H9 (cell line): ENCODE results near the gene GPR32. TPM values are rescaled to one million over a fixed set of nuclear protein-coding genes. Genes with fewer than 3 reads are reported as not detected.
A peak's percentile ranks its signal among the peaks of the same experiment; 100 is the strongest.

Experiments
- DNase-seq: peaks from one replicate; pipeline ENCODE4 v3.0.0-alpha.2; 2017
- H2AFZ ChIP-seq: one replicate; pipeline ENCODE4 v1.6.1; 2013; ENCODE audit warnings: mild to moderate bottlenecking, low read length, control low read depth, moderate library complexity
- H2AK5ac ChIP-seq: 2 replicates; pipeline ENCODE4 v1.6.1; 2013; ENCODE audit warnings: low read length, control low read depth, mixed read lengths; ENCODE audit not compliant: insufficient read length
- H2BK120ac ChIP-seq: one replicate; pipeline ENCODE4 v1.6.1; 2013; ENCODE audit warnings: low read depth, mild to moderate bottlenecking, low read length, control low read depth, inconsistent platforms; ENCODE audit not compliant: poor library complexity, severe bottlenecking
- H2BK12ac ChIP-seq: 2 replicates; pipeline ENCODE4 v1.6.1; 2013; ENCODE audit warnings: low read length, control low read depth, mixed read lengths, low read depth; ENCODE audit not compliant: insufficient read length
- H2BK15ac ChIP-seq: 2 replicates; pipeline ENCODE4 v1.6.1; 2013; ENCODE audit warnings: low read depth, low read length, control low read depth
- H2BK20ac ChIP-seq: one replicate; pipeline ENCODE4 v1.6.1; 2013; ENCODE audit warnings: low read depth, mild to moderate bottlenecking, low read length, control low read depth, inconsistent platforms; ENCODE audit not compliant: poor library complexity, severe bottlenecking
- H2BK5ac ChIP-seq: 2 replicates; pipeline ENCODE4 v1.6.1; 2013; ENCODE audit warnings: low read length, control low read depth, mixed read lengths; ENCODE audit not compliant: insufficient read length
- H3K14ac ChIP-seq: 2 replicates; pipeline ENCODE4 v1.6.1; 2013; ENCODE audit warnings: low read length, control low read depth; ENCODE audit not compliant: insufficient read depth
- H3K18ac ChIP-seq: 2 replicates; pipeline ENCODE4 v1.6.1; 2013; ENCODE audit warnings: low read depth, mild to moderate bottlenecking, mixed read lengths, low read length, control low read depth; ENCODE audit not compliant: insufficient read length
- H3K23ac ChIP-seq: 2 replicates; pipeline ENCODE4 v1.6.1; 2013; ENCODE audit warnings: low read length, control low read depth, mixed read lengths, low read depth; ENCODE audit not compliant: insufficient read length
- H3K23me2 ChIP-seq: 2 replicates; pipeline ENCODE4 v1.6.1; 2013; ENCODE audit warnings: low read depth, mild to moderate bottlenecking, mixed read lengths, low read length, control low read depth; ENCODE audit not compliant: insufficient read length, poor library complexity, severe bottlenecking
- H3K27ac ChIP-seq: 2 replicates; pipeline ENCODE4 v1.5.1; 2013; ENCODE audit warnings: low read length, control low read depth, mixed read lengths, low read depth; ENCODE audit not compliant: insufficient read length
- H3K27me3 ChIP-seq: 2 replicates; pipeline ENCODE4 v1.6.1; 2013; ENCODE audit warnings: low read length, control low read depth, inconsistent platforms; ENCODE audit not compliant: insufficient read depth
- H3K4ac ChIP-seq: 2 replicates; pipeline ENCODE4 v1.6.1; 2013; ENCODE audit warnings: low read depth, mild to moderate bottlenecking, control low read depth, inconsistent platforms, low read length, moderate library complexity
- H3K4me1 ChIP-seq: 2 replicates; pipeline ENCODE4 v1.6.1; 2013; ENCODE audit warnings: low read length, control low read depth, inconsistent platforms; ENCODE audit not compliant: insufficient read depth
- H3K4me2 ChIP-seq: 2 replicates; pipeline ENCODE4 v1.6.1; 2013; ENCODE audit warnings: low read length, control low read depth, mixed read lengths; ENCODE audit not compliant: insufficient read length, insufficient read depth
- H3K56ac ChIP-seq: 2 replicates; pipeline ENCODE4 v1.6.1; 2013; ENCODE audit warnings: low read depth, mild to moderate bottlenecking, mixed read lengths, low read length, control low read depth; ENCODE audit not compliant: insufficient read length
- H3K79me1 ChIP-seq: 2 replicates; pipeline ENCODE4 v1.6.1; 2013; ENCODE audit warnings: low read depth, mild to moderate bottlenecking, moderate library complexity, low read length, control low read depth, inconsistent platforms; ENCODE audit not compliant: insufficient read depth, poor library complexity, severe bottlenecking
- H3K79me2 ChIP-seq: 2 replicates; pipeline ENCODE4 v1.6.1; 2013; ENCODE audit warnings: low read length, control low read depth, inconsistent platforms; ENCODE audit not compliant: insufficient read depth
- H3K9ac ChIP-seq: 2 replicates; pipeline ENCODE4 v1.6.1; 2013; ENCODE audit warnings: low read length, control low read depth, mixed read lengths; ENCODE audit not compliant: insufficient read length; ENCODE audit errors: extremely low read depth
- H3K9me3 ChIP-seq: one replicate; pipeline ENCODE4 v1.6.1; 2013; ENCODE audit warnings: low read depth, low read length, inconsistent platforms; ENCODE audit not compliant: control insufficient read depth
- H3T11ph ChIP-seq: one replicate; pipeline ENCODE4 v1.6.1; 2013; ENCODE audit warnings: mild to moderate bottlenecking, low read length, control low read depth, inconsistent platforms
- H4K20me1 ChIP-seq: one replicate; pipeline ENCODE4 v1.6.1; 2013; ENCODE audit not compliant: control insufficient read depth, insufficient read length, insufficient read depth
- H4K5ac ChIP-seq: 2 replicates; pipeline ENCODE4 v1.6.1; 2013; ENCODE audit warnings: low read depth, mild to moderate bottlenecking, mixed read lengths, low read length, control low read depth; ENCODE audit not compliant: insufficient read length
- H4K8ac ChIP-seq: replicated peaks from 2 replicates; pipeline ENCODE4 v1.6.1; 2013; ENCODE audit warnings: low read length, control low read depth, mixed read lengths, low read depth; ENCODE audit not compliant: insufficient read length
- H4K91ac ChIP-seq: 2 replicates; pipeline ENCODE4 v1.6.1; 2013; ENCODE audit warnings: low read depth, mild to moderate bottlenecking, moderate library complexity, mixed read lengths, low read length, control low read depth; ENCODE audit not compliant: insufficient read length
- H3K27ac Mint-ChIP-seq, 3 experiments: 2 replicates in 2 of 3; 3 replicates in 1 of 3; pipeline ENCODE4 v1.8.0; 2020 to 2021; ENCODE audit warnings: mixed read lengths in 3 of 3, mild to moderate bottlenecking in 1 of 3, moderate library complexity in 1 of 3
- H3K27me3 Mint-ChIP-seq: 2 replicates; pipeline ENCODE4 v1.8.0; 2021; ENCODE audit warnings: low read depth, mild to moderate bottlenecking, moderate library complexity, mixed read lengths
- H3K36me3 Mint-ChIP-seq, 3 experiments: 2 replicates in 2 of 3; 3 replicates in 1 of 3; pipeline ENCODE4 v1.8.0; 2020 to 2021; ENCODE audit warnings: low read depth in 3 of 3, mixed read lengths in 3 of 3; ENCODE audit not compliant: insufficient read depth in 1 of 3
- H3K4me1 Mint-ChIP-seq, 2 experiments: 2 replicates each; pipeline ENCODE4 v1.8.0; 2020; ENCODE audit warnings: mixed read lengths in 2 of 2
- H3K4me3 Mint-ChIP-seq, 2 experiments: 2 replicates in 1 of 2; 3 replicates in 1 of 2; pipeline ENCODE4 v1.8.0; 2020 to 2021; ENCODE audit warnings: mild to moderate bottlenecking in 2 of 2, mixed read lengths in 2 of 2, moderate library complexity in 1 of 2
- H3K9me3 Mint-ChIP-seq, 2 experiments: 2 replicates in 1 of 2; 3 replicates in 1 of 2; pipeline ENCODE4 v1.8.0; 2020; ENCODE audit warnings: mild to moderate bottlenecking in 2 of 2, mixed read lengths in 2 of 2, moderate library complexity in 1 of 2
- WGBS: extraction: QIAGEN DNeasy Blood & Tissue Kit; methylation state at CpG from one replicate; pipeline ENCODE4 v1.1.7; 2013; ENCODE audit warnings: missing lambda C conversion rate, low lambda C conversion rate, mixed read lengths; ENCODE audit not compliant: insufficient read length; ENCODE audit errors: extremely low coverage; 5-methylcytosine and 5-hydroxymethylcytosine counted together
- total RNA-seq: library from RNA; stranded (reverse); gene quantifications from 2 replicates; pipeline ENCODE4 v1.2.1, GENCODE V29; 2021
- TF ChIP-seq, protein P1 (sequence below): fragments of 200-600 bp; sonication (generic); conservative IDR thresholded peaks from 3 replicates; pipeline ENCODE4 v1.8.0; 2021; ENCODE audit warnings: antibody characterized with exemption, mild to moderate bottlenecking

The GPR32 gene
- total RNA-seq, 1 experiment from 2014 or later: not detected

DNA sequence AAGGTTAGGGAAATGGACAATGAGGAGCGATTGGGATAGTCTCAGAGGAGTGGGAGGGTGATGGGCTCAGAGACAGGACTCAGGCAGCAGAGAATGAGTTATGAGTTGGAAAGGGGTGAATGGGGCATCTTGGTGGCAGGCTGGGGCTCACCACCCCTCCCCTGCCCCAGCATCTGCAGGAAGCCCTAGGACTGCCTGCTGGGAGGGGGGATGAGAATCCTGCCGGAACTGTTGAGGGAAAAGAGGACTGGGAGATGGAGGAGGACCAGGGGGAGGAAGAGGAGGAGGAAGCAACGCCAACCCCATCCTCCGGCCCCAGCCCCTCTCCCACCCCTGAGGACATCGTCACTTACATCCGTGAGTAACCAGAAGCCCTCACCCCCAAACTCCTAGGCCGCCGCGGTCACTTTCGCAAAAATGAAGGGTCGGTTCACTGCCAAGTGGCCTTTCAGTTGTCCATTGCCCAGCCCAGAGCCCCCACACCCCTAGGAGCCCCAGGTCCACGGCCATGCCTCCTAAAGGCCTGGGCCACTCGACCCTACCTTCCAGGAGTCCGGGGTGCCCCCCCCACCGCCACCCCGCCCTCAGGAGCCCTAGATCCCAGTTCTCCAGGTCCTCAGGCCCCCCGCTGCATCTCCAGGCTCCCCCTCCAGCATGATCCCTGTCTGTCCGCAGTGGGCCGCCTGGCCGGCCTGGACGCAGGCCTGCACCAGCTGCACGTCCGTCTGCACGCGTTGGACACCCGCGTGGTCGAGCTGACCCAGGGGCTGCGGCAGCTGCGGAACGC, 46.3 kb upstream of the GPR32 start:
- no CpG with 5 or more reads among the region's 31 CpGs for WGBS
- no peak overlapping the region for H3K18ac ChIP-seq
- H3K4me1 ChIP-seq: peaks cover 7% of the 10 kb centered on the region; the same call in 1 of the 2 replicates
- H2BK5ac ChIP-seq: no peak overlapping the region
- Mint-ChIP-seq H3K36me3 (no peaks in the 10 kb centered on the region; a peak in 2 of 7 replicates), H3K4me3 (peak overlapping the region; percentile 81 to 94), H3K9me3 (no peaks in the 10 kb centered on the region; a peak in 1 of 5 replicates), H3K27me3 (peaks cover 68% of the 10 kb centered on the region), H3K4me1 (peaks cover 40 to 62% of the 10 kb centered on the region in 2 experiments), H3K27ac (peak overlapping the region in 1 of 3 experiments; percentile 52; a peak in 1 of 7 replicates)
- H3K56ac ChIP-seq: no peak overlapping the region
- peak overlapping the region; percentile 35 for H3K4me2 ChIP-seq
- H3K27ac ChIP-seq: no peak overlapping the region
- H3K9me3 ChIP-seq: no peaks in the 10 kb centered on the region
- DNase-seq: no peak
- H4K5ac ChIP-seq: no peak overlapping the region
- H3K79me2 ChIP-seq: no peaks in the 10 kb centered on the region
- no peak overlapping the region for H2BK12ac ChIP-seq
- TF ChIP-seq, protein P1, sequence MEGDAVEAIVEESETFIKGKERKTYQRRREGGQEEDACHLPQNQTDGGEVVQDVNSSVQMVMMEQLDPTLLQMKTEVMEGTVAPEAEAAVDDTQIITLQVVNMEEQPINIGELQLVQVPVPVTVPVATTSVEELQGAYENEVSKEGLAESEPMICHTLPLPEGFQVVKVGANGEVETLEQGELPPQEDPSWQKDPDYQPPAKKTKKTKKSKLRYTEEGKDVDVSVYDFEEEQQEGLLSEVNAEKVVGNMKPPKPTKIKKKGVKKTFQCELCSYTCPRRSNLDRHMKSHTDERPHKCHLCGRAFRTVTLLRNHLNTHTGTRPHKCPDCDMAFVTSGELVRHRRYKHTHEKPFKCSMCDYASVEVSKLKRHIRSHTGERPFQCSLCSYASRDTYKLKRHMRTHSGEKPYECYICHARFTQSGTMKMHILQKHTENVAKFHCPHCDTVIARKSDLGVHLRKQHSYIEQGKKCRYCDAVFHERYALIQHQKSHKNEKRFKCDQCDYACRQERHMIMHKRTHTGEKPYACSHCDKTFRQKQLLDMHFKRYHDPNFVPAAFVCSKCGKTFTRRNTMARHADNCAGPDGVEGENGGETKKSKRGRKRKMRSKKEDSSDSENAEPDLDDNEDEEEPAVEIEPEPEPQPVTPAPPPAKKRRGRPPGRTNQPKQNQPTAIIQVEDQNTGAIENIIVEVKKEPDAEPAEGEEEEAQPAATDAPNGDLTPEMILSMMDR: no peak
- no peak overlapping the region for H3K23ac ChIP-seq
- H2BK120ac ChIP-seq: no peak overlapping the region
- H2BK20ac ChIP-seq: no peak overlapping the region
- H4K8ac ChIP-seq: no peak overlapping the region
- no peaks in the 10 kb centered on the region for H4K20me1 ChIP-seq
- no peak overlapping the region for H2AFZ ChIP-seq
- H3T11ph ChIP-seq: no peak overlapping the region
- H3K4ac ChIP-seq: no peak overlapping the region
- no peak overlapping the region for H3K14ac ChIP-seq
- H2AK5ac ChIP-seq: no peak overlapping the region
- H3K79me1 ChIP-seq: no peaks in the 10 kb centered on the region
- H2BK15ac ChIP-seq: no peak overlapping the region
- no peaks in the 10 kb centered on the region; the same call in 1 of the 2 replicates for H3K27me3 ChIP-seq
- no peaks in the 10 kb centered on the region for H3K23me2 ChIP-seq
- no peak overlapping the region for H4K91ac ChIP-seq
- no peak overlapping the region for H3K9ac ChIP-seq
